ENCODE measurements around the gene SCFD2. TPM values are rescaled to one million over a fixed set of nuclear protein-coding genes. Genes with fewer than 3 reads are reported as not detected.
"Not testable (repeated sequence)": the region's sequence is repeated elsewhere in the genome, so short reads cannot be mapped to it uniquely, and the experiment has no call there.

The SCFD2 gene
- 25.3 and 27.0 TPM in 2 replicates for total RNA-seq (2014; rRNA removed; shearing (Covaris generic))

DNA sequence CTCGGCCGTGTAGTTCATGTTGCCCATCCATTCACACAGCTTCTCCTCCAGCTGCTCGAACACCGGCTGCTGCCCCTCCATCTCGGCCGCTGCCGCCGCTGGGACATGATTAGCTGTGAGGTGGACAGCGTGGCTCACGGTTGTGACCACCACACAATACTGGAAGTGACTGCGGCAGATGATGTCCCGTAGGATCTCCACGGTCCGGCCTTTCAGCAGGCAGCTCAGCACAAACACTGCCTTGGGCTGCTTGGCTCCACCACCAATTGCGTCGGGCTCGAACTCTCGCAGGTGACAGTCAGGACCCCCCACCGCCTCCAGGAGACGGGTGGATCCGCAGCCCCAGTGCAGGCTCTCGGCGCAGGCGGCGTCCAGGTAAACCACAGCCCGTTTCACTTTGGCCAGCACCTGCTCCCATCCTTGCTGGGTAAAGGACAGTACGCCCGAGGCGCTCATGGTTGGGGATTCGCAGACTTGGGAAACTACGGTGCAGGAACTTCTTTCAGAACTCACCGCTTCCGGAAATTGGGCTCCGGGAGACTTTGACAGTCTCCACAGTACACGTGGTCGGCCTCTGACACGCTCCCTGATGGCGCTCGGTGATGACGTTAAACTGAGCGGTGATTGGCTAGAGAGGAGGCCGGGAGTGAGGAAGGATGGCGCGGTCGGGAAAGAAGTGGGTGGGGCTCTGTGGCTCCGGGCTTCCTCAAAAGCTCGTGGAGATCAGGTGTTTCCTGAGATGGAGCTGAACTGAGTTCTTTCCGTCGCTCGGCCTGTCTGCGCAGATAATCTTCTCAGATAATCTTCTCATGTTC is at the start of gene SCFD2:
Gene SCFD2 (minus strand): TSS at position 576 of the 815 bp plus-strand sequence.
- H3K27me3 ChIP-seq = no peaks in the 10 kb centered on the region
- H3K4me3 ChIP-seq = peak within 1 kb of the TSS; percentile 74
- H3K36me3 ChIP-seq = no peaks in the 10 kb centered on the region
- peaks cover 3% of the 10 kb centered on the region; the same call in 1 of the 2 replicates for H3K4me1 ChIP-seq
- no peaks in the 10 kb centered on the region for H3K9me3 ChIP-seq (replicated peaks)
- no peak within 1 kb of the TSS; the same call in 1 of the 2 replicates for H3K27ac ChIP-seq
- peak; percentile 98 to 99 for DNase-seq

DNA sequence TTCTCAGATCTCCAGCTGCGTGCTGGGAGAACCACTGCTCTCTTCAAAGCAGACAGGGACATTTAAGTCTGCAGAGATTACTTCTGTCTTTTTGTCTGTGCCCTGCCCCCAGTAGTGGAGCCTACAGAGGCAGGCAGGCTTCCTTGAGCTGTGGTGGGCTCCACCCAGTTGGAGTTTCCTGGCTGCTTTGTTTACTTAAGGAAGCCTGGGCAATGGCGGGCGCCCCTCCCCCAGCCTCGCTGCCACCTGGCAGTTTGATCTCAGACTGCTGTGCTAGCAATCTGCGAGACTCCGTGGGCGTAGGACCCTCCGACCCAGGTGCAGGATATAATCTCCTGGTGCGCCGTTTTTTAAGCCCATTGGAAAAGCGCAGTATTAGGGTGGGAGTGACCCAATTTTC is 43.6 kb upstream of the SCFD2 start:
- H3K27me3 ChIP-seq, H3K4me1 ChIP-seq, H3K4me3 ChIP-seq, H3K27ac ChIP-seq, DNase-seq: not testable (repeated sequence)
- Histone ChIP-seq H3K36me3 (peaks cover 20% of the 10 kb centered on the region), H3K9me3 (replicated peaks) (peaks cover 11% of the 10 kb centered on the region)

DNA sequence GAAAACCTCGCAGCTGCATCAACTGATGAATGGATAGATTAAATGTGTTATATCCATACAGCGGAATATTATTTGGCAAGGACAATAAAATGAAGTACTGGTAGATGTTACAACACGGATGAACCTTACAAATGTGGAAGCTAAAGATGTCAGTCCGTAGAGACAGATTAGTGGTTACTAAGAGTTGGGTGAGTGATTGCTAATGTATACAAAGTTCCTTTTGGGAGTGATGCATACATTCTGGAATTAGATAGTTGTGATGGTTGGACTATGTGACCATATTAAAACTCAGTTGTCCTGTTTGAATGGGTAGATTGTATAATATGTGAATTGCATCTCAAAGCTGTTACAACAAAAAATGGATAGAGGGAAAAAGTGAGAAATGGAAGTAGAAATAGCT is 14.4 kb upstream of the SCFD2 start:
- Histone ChIP-seq H3K4me3 (no peak overlapping the region), H3K27me3 (no peaks in the 10 kb centered on the region), H3K4me1 (peaks cover 4% of the 10 kb centered on the region; the same call in 1 of the 2 replicates), H3K27ac (no peak overlapping the region), H3K36me3 (peaks cover 30% of the 10 kb centered on the region), H3K9me3 (replicated peaks) (no peaks in the 10 kb centered on the region)
- DNase-seq = no peak

DNA sequence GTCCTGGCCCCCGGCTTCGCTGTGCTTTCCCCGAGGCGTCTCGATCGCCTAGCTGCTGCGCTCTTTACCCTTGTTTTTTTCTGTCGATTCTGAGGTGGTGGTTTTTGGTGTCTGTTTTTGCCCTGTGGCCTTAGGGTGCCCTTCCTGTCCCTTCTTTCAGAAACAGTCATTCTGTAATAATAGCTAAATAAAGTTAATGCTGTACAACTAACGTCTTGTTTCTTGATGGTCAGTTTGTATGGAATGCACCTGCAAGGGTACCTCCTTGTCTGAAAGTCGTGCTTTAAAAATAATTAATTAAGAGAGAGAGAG is 12.3 kb upstream of the SCFD2 start:
- Histone ChIP-seq H3K9me3 (replicated peaks) (no peaks in the 10 kb centered on the region), H3K27me3 (no peaks in the 10 kb centered on the region), H3K4me1 (peaks cover 4% of the 10 kb centered on the region; the same call in 1 of the 2 replicates), H3K36me3 (peaks cover 16% of the 10 kb centered on the region), H3K27ac (peak overlapping the region; percentile 87), H3K4me3 (peak overlapping the region; percentile 94)
- DNase-seq = no peak

DNA sequence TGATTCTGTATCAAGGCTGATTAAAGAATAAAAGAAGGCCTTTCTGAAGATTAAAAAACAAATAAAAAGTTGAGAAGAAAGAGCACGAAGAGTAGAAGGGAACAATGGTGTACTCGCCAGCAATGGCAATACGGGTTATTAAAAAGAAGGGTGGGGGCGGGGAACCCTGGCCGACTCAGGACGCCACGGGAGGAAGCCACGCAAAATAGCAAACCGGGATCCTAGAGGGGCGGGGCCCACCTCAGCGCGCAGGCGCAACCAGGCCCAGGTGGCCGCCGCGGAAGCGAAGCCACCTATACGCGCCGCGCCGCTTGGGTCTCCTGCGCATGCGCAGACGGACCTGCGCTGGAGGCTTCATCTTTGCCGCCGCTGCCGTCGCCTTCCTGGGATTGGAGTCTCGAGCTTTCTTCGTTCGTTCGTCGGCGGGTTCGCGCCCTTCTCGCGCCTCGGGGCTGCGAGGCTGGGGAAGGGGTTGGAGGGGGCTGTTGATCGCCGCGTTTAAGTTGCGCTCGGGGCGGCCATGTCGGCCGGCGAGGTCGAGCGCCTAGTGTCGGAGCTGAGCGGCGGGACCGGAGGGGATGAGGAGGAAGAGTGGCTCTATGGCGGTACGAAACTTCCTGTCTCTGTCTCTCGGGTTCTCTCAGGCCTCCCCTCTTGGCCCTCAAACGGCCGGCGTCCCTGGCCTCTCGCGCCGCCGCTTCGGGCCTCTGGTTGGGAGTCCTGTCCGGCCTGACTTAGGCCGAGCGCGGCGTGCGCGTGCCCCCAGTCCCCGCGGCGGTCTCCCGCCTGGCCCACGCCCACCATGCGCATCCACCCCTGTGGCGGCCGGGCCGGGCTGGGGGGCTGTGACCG is 11.7 kb upstream of the SCFD2 start, which contains the start of gene FIP1L1:
Gene FIP1L1 (plus strand): TSS at position 323 of the 852 bp plus-strand sequence. CDS start 198 bp downstream, at position 521.
- Histone ChIP-seq H3K36me3 (peaks cover 15% of the 10 kb centered on the region), H3K27me3 (no peaks in the 10 kb centered on the region), H3K4me1 (peaks cover 4% of the 10 kb centered on the region; the same call in 1 of the 2 replicates)

DNA sequence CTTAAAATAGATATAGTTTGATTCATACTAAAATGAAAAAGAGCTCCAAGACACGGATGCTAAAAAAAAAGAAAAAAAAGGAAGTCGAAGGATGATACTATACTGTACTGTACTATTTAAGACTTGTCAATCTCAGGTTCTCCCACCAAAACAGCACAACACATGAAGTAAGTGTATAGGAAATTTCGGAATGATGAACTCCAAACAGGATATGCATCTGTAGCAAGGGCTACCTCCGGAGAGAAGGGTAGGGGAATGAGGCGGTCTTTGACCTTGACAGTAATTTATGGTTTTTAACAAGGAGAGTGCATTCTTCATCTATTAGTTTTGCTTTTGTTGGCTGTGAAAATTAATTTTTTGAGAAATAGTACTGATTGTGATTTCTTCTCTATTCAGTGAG is 11.0 kb upstream of the SCFD2 start:
- Histone ChIP-seq H3K9me3 (replicated peaks) (no peaks in the 10 kb centered on the region), H3K27ac (peak overlapping the region; percentile 87), H3K27me3 (no peaks in the 10 kb centered on the region), H3K36me3 (peaks cover 9% of the 10 kb centered on the region; the same call in 1 of the 2 replicates), H3K4me3 (peak overlapping the region; percentile 94), H3K4me1 (peaks cover 4% of the 10 kb centered on the region; the same call in 1 of the 2 replicates)
- no peak for DNase-seq

More for the DNA sequence above, 11.7 kb upstream of the SCFD2 start, which contains the start of gene FIP1L1:
- DNase-seq = peak; percentile 93 to 97
- Histone ChIP-seq H3K9me3 (replicated peaks) (no peaks in the 10 kb centered on the region), H3K4me3 (peak within 1 kb of the TSS; percentile 94), H3K27ac (peak within 1 kb of the TSS; percentile 87)

DNA sequence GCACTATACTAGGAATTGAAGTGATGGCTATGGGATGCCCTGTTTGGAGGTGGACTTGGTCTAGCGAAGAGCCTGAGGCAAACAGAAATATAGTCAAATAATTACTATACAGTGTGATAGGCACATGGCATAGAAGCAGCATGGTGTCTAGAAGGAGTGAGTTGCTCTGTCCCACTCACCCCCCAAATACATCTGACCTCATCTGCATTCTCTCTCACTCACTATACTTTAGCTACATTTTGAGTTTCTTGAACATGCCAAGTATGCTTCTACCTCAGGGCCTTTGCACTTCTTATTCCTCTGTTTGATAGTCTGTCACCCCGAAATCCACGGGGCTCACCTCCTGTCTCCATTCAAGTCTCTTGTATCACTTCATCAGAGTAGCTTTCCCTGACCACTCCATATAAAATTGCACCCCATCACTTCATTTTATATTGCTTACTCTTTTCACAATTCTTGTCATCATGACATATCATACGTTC is 9.0 kb upstream of the SCFD2 start:
- H3K4me1 ChIP-seq = peaks cover 4% of the 10 kb centered on the region; the same call in 1 of the 2 replicates
- no peak overlapping the region for H3K4me3 ChIP-seq
- no peaks in the 10 kb centered on the region for H3K9me3 ChIP-seq (replicated peaks)
- H3K36me3 ChIP-seq = no peaks in the 10 kb centered on the region
- no peak for DNase-seq
- no peak overlapping the region for H3K27ac ChIP-seq
- H3K27me3 ChIP-seq = no peaks in the 10 kb centered on the region

DNA sequence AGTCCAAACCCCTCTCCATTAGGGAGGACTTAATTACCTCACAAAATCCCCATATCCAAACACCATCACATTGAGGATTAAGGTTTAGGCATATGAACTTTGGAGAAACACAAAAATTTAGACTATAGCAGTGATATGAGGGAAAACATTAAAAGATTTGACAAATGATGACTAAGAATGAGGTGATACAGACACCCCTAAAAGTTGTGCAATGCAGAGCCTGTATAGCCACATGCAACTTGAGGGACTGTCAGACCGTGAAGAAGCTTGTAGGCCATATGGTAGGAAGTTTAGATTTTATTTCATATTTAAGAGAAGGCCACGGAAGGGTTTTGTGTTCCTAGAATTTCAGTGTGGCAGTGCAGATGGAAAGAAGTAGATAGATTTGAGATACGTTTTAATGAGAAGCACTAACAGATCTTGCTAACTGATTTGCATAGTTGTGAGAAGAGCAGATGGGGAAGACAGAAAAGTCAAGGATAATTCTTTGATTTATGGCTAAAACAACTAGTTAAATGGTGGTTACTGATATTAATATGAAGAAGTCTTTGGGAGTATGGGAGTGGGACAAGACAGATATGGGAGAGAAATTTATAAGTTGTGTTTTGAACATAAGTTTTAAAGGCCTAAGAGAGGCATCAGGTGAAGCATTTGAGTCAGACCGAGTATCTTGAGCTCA is 6.1 kb upstream of the SCFD2 start:
- no peak for DNase-seq
- Histone ChIP-seq H3K27ac (no peak overlapping the region), H3K27me3 (no peaks in the 10 kb centered on the region), H3K4me1 (no peaks in the 10 kb centered on the region; the same call in 1 of the 2 replicates), H3K9me3 (replicated peaks) (no peaks in the 10 kb centered on the region), H3K4me3 (no peak overlapping the region), H3K36me3 (no peaks in the 10 kb centered on the region)

DNA sequence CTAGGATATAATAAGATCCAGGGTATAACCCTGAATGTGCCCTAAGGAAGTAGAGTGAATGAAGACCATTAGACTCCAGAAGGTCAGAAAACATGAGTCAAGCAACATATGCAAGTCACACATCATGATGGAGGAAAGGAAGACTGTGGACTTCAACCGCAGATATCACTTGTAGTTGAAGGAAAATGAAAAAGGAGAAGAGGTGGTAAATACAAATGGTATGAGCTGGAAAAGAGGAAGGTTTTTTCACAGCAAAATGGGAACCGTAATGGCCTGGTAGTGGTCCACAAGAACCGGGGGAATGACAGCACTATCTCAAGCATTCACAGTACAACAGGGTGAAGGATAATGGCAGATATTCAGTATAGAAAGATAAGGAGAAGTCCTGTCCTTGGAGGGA is 5.2 kb upstream of the SCFD2 start:
- H3K9me3 ChIP-seq (replicated peaks) = no peaks in the 10 kb centered on the region
- no peak overlapping the region for H3K4me3 ChIP-seq
- H3K27me3 ChIP-seq = no peaks in the 10 kb centered on the region
- no peak overlapping the region for H3K27ac ChIP-seq
- no peaks in the 10 kb centered on the region for H3K36me3 ChIP-seq
- H3K4me1 ChIP-seq = no peaks in the 10 kb centered on the region; the same call in 1 of the 2 replicates
- DNase-seq = no peak

DNA sequence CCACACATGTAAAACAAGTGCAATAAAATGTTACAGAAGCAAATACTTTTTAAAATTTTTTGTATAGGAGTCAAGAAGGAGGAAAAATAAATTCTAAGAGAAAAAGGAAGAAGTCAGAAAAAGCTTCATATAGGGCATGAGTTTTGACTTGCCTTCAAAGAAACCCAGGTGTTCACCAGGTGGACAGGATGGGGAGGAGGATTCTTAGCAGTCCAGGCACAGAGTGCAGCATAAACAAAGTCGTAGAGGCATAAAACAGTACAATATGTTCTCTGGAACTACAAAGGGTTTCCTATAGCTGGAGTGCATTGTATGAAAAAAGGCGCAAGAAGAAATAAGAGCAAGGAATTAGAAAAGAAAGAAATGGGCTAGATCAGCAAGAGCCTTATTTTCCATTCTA is 1.9 kb upstream of the SCFD2 start:
- Histone ChIP-seq H3K27ac (no peak overlapping the region), H3K36me3 (no peaks in the 10 kb centered on the region), H3K9me3 (replicated peaks) (no peaks in the 10 kb centered on the region), H3K4me1 (peaks cover 3% of the 10 kb centered on the region; the same call in 1 of the 2 replicates), H3K4me3 (no peak overlapping the region), H3K27me3 (no peaks in the 10 kb centered on the region)
- no peak for DNase-seq

DNA sequence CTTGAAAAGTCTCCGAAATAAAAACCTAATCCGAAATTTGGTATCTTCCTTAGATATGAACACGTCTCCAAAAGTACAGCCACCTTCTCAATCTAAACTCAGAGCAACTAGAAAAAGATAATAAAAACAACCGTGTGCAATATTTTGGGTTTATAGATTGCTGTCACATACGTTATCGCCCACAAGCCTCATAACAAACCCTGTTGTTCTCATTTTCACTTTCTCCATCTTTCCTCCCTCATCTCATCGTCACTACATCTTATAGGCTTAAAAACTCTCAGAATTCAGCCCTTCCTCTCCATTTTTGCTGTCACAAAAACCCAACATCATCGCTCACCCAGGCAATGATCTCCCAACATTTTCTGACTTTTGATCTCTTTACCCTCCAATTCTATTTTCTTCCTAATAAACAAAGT is 448 bp upstream of the SCFD2 start:
- no peaks in the 10 kb centered on the region for H3K27me3 ChIP-seq
- H3K4me1 ChIP-seq = peaks cover 3% of the 10 kb centered on the region; the same call in 1 of the 2 replicates
- no peak for DNase-seq
- no peaks in the 10 kb centered on the region for H3K36me3 ChIP-seq
- H3K4me3 ChIP-seq = peak overlapping the region; percentile 74
- H3K27ac ChIP-seq = no peak overlapping the region
- no peaks in the 10 kb centered on the region for H3K9me3 ChIP-seq (replicated peaks)

DNA sequence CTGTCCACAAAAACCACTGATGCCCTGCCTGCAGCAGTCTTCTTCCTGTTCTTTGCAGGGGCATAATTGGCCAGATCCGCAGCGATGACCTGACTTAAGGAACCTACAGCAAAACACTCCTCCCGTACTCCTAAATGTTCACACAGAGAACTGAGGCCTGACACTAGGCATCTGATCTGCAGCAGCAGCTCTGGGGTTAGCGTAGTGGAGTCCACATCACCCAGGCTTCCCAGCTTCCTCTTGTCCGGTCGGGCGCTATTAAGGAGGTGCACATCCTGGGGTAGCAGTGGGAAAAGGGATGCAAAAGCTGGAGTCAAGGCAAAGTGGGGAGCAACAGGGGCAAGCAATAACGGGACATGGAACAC is 758 bp downstream of the SCFD2 start:
- H3K27me3 ChIP-seq = no peaks in the 10 kb centered on the region
- peak overlapping the region; percentile 74 for H3K4me3 ChIP-seq
- peaks cover 3% of the 10 kb centered on the region; the same call in 1 of the 2 replicates for H3K4me1 ChIP-seq
- H3K27ac ChIP-seq = no peak overlapping the region; the same call in 1 of the 2 replicates
- no peaks in the 10 kb centered on the region for H3K9me3 ChIP-seq (replicated peaks)
- DNase-seq = peak in 1 of 2 experiments; percentile 53
- H3K36me3 ChIP-seq = no peaks in the 10 kb centered on the region

DNA sequence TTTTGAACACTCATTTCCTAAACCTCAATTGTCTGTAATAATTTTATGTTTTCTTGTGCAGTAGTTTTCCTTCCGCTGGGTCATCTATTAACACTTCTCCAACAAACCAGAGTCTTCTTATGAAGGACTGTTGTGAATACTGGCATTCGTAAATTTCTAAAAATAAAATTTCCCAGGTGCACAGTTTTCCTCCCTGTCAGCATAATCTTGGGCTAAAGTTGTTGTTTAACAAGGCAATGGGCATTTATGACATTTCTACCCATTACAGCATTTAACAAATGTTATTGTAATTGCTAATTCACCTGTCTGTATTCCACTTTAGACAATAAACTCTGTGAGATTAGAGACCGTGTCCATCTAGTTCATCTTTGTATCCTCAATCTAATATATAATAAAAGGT is 1.2 kb downstream of the SCFD2 start:
- H3K27me3 ChIP-seq = no peaks in the 10 kb centered on the region
- peaks cover 3% of the 10 kb centered on the region; the same call in 1 of the 2 replicates for H3K4me1 ChIP-seq
- no peak overlapping the region for H3K27ac ChIP-seq

DNA sequence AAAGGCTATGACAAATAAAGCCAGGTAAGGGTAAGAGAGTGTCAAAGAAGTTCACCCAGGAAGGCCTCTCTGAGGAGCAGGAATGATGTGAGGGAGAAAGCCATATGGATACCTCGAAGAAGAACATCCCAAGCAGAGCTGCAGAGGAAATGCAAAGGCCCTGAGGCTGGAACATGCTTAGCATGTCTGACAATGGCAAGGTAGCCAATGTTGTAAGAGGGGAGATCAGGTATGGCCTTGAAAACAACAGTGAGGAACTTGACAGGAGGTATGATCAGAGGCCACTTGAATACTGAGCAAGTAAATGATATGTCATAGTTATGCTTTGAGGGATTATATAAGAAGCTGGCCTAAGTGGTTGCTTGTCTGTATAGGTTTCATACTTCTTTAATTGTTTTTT is 3.8 kb downstream of the SCFD2 start:
- H3K4me1 ChIP-seq = peaks cover 3% of the 10 kb centered on the region; the same call in 1 of the 2 replicates
- DNase-seq = no peak
- no peak overlapping the region for H3K4me3 ChIP-seq
- no peaks in the 10 kb centered on the region for H3K27me3 ChIP-seq
- no peaks in the 10 kb centered on the region for H3K9me3 ChIP-seq (replicated peaks)
- H3K27ac ChIP-seq = no peak overlapping the region
- no peaks in the 10 kb centered on the region for H3K36me3 ChIP-seq

More for the DNA sequence above, 1.2 kb downstream of the SCFD2 start:
- DNase-seq = no peak
- Histone ChIP-seq H3K36me3 (no peaks in the 10 kb centered on the region), H3K9me3 (replicated peaks) (no peaks in the 10 kb centered on the region), H3K4me3 (peak overlapping the region; percentile 74)

Data from SJCRH30 (cell line).